Endothelial cell of umbilical vein (primary cell): ENCODE data around the gene CMC2. TPM values are rescaled to one million over a fixed set of nuclear protein-coding genes. Genes with fewer than 3 reads are reported as not detected.

Source experiments
- BruUV-seq: library from RNA; stranded (reverse); fragments of 400-500 nt; replicated peaks from 2 replicates; lab custom pipeline; 2021; lab: Mats Ljungman, UMichigan
- CTCF ChIA-PET: fragments of 300-600, 350-600 bp; sonication (Branson Sonifier 250); formaldehyde crosslinking; loops from one replicate; lab custom pipeline; 2021; ENCODE audit warnings: antibody characterized with exemption, inconsistent platforms; lab: Charles Lee
- POLR2A ChIA-PET: fragments of 300-600, 350-600 bp; sonication (Branson Sonifier 250); formaldehyde crosslinking; loops from one replicate; lab custom pipeline; 2021; ENCODE audit warnings: antibody characterized with exemption, inconsistent platforms; lab: Charles Lee
- DNase-seq: peaks from one replicate; pipeline ENCODE4 v3.0.0-alpha.2; 2011; ENCODE audit warnings: low read depth, low spot score
- FAIRE-seq: peaks from 2 replicates; lab custom pipeline; 2011; peaks lifted over from hg19 to GRCh38; lab: Jason Lieb, UNC
- H2AFZ ChIP-seq: 2 replicates; pipeline ENCODE4 v1.6.0; 2012; ENCODE audit warnings: low read depth, low read length, control low read depth, inconsistent platforms
- H3K27ac ChIP-seq: 2 replicates; pipeline ENCODE4 v1.5.1; 2011; ENCODE audit warnings: low read depth, mild to moderate bottlenecking, control low read depth, low read length, moderate library complexity; ENCODE audit not compliant: insufficient read depth
- H3K27me3 ChIP-seq, 2 experiments: 2 replicates each; pipeline versions ENCODE4 v1.6.0 to v1.6.1; 2011; ENCODE audit warnings: low read length in 2 of 2, mixed read lengths in 1 of 2; ENCODE audit not compliant: control insufficient read depth in 2 of 2, insufficient read depth in 2 of 2
- H3K36me3 ChIP-seq, 2 experiments: 2 replicates in 1 of 2; 3 replicates in 1 of 2; pipeline ENCODE4 v1.5.1; 2011; ENCODE audit warnings: low read length in 2 of 2, mild to moderate bottlenecking in 1 of 2, moderate library complexity in 1 of 2; ENCODE audit not compliant: control insufficient read depth in 2 of 2, insufficient read depth in 2 of 2; ENCODE audit errors: extremely low read depth in 1 of 2
- H3K4me1 ChIP-seq: 3 replicates; pipeline ENCODE4 v1.5.1; 2011; ENCODE audit warnings: mild to moderate bottlenecking, low read length; ENCODE audit not compliant: control insufficient read depth, insufficient read depth; ENCODE audit errors: extremely low read depth
- H3K4me2 ChIP-seq: 2 replicates; pipeline ENCODE4 v1.6.1; 2011; ENCODE audit warnings: low read length, control low read depth, mixed read lengths; ENCODE audit not compliant: insufficient read depth
- H3K4me3 ChIP-seq, 3 experiments: fragments of 200-600 bp in 1 of 3; sonication (generic), shearing (Covaris generic) in 1 of 3; replicated peaks in 1 of 3; 2 replicates each; pipeline ENCODE4 v1.5.1; 2011 to 2016; ENCODE audit warnings: control low read depth in 3 of 3, low read length in 3 of 3, mild to moderate bottlenecking in 2 of 3, inconsistent platforms in 1 of 3, low read depth in 1 of 3, moderate library complexity in 1 of 3; ENCODE audit not compliant: insufficient read depth in 1 of 3
- H3K79me2 ChIP-seq: 2 replicates; pipeline ENCODE4 v1.6.0; 2012; ENCODE audit warnings: low read length, inconsistent platforms; ENCODE audit not compliant: control insufficient read depth, insufficient read depth
- H3K9ac ChIP-seq: replicated peaks from 2 replicates; pipeline ENCODE3; 2011; ENCODE audit warnings: low read length, control low read depth; ENCODE audit not compliant: insufficient read depth; ENCODE audit errors: extremely low read depth
- H3K9me1 ChIP-seq: replicated peaks from 3 replicates; pipeline ENCODE4 v1.6.0; 2011; ENCODE audit warnings: mild to moderate bottlenecking, low read length; ENCODE audit not compliant: control insufficient read depth, insufficient read depth; ENCODE audit errors: extremely low read depth
- H3K9me3 ChIP-seq: replicated peaks from 2 replicates; pipeline ENCODE4 v1.5.1; 2012; ENCODE audit warnings: low read length, inconsistent platforms; ENCODE audit not compliant: control insufficient read depth, insufficient read depth
- H4K20me1 ChIP-seq: replicated peaks from 2 replicates; pipeline ENCODE3; 2011; ENCODE audit warnings: mild to moderate bottlenecking, low read length; ENCODE audit not compliant: control insufficient read depth, insufficient read depth; ENCODE audit errors: extremely low read depth
- EZH2 ChIP-seq: IDR thresholded peaks from 2 replicates; pipeline ENCODE4 v1.6.1; 2012; ENCODE audit warnings: borderline replicate concordance, low read depth, mild to moderate bottlenecking, moderate library complexity, low read length, inconsistent platforms; ENCODE audit not compliant: severe bottlenecking
- FOS ChIP-seq: IDR thresholded peaks from 2 replicates; pipeline ENCODE4 v1.6.1; 2011; ENCODE audit warnings: mild to moderate bottlenecking, low read length, moderate library complexity, borderline replicate concordance; ENCODE audit not compliant: insufficient read depth
- GATA2 ChIP-seq: IDR thresholded peaks from 2 replicates; pipeline ENCODE4 v1.7.0; 2011; ENCODE audit warnings: low read depth, mild to moderate bottlenecking, moderate library complexity, mixed read lengths, low read length; ENCODE audit not compliant: insufficient read length, insufficient read depth
- JUN ChIP-seq: IDR thresholded peaks from 2 replicates; pipeline ENCODE4 v1.6.1; 2011; ENCODE audit warnings: borderline replicate concordance, low read depth; ENCODE audit not compliant: insufficient read length, insufficient read depth
- MYC ChIP-seq: IDR thresholded peaks from one replicate; pipeline ENCODE4 v1.6.1; 2011; ENCODE audit warnings: mild to moderate bottlenecking, low read depth, low read length
- POLR2A ChIP-seq: IDR thresholded peaks from 2 replicates; pipeline ENCODE4 v1.6.1; 2012; ENCODE audit warnings: low read depth, mild to moderate bottlenecking, control low read depth, low read length
- POLR2AphosphoS5 ChIP-seq: IDR thresholded peaks from 2 replicates; pipeline ENCODE4 v1.6.1; 2012; ENCODE audit warnings: low read depth, mild to moderate bottlenecking, control low read depth, low read length, moderate library complexity; ENCODE audit not compliant: insufficient read depth
- dilution Hi-C: fragments of 300-500 bp; cut with MboI; formaldehyde crosslinking; loops from one replicate; pipeline ENCODE4 v1.15.0; 2019; ENCODE audit warnings: low sequenced_read_pairs; ENCODE audit not compliant: extremely low pct_ligation_motif_present
- intact Hi-C: fragments of 100-400 bp; cut with micrococcal nuclease; formaldehyde crosslinking; loops from one replicate; pipeline ENCODE4 v1.10.0; 2022
- polyA plus RNA-seq, 4 experiments: library from polyadenylated mRNA; depleted of rRNA in 3 of 4; stranded (reverse) in 3 of 4; unstranded in 1 of 4; fragments of >200 nt; gene quantifications; 2 replicates each; pipeline versions ENCODE4 v1.2.1 to v1.2.3, GENCODE V29; 2011 to 2012; ENCODE audit warnings: missing spikeins in 1 of 4
- total RNA-seq: library from RNA; stranded (reverse); gene quantifications from 2 replicates; pipeline ENCODE4 v1.2.3, GENCODE V29; 2021
- TF ChIP-seq, protein P1 (sequence below), 2 donors: IDR thresholded peaks; 1 replicate in 1 of 2; 2 replicates in 1 of 2; pipeline ENCODE4 v1.5.1; 2011; ENCODE audit warnings: low read length in 2 of 2, mild to moderate bottlenecking in 2 of 2, moderate library complexity in 2 of 2, control low read depth in 1 of 2, inconsistent platforms in 1 of 2, low read depth in 1 of 2; ENCODE audit not compliant: insufficient read depth in 1 of 2; ENCODE audit errors: extremely low read depth in 1 of 2
- TF ChIP-seq, protein P2 (sequence below): IDR thresholded peaks from 2 replicates; pipeline ENCODE4 v1.6.1; 2011; ENCODE audit not compliant: insufficient read depth, insufficient read length

CMC2 gene
- total and polyA plus RNA-seq, 2 donors (not counting 3 experiments of a cell fraction or from before 2014, with no cell fraction given), result 97.8 to 216 TPM

DNA sequence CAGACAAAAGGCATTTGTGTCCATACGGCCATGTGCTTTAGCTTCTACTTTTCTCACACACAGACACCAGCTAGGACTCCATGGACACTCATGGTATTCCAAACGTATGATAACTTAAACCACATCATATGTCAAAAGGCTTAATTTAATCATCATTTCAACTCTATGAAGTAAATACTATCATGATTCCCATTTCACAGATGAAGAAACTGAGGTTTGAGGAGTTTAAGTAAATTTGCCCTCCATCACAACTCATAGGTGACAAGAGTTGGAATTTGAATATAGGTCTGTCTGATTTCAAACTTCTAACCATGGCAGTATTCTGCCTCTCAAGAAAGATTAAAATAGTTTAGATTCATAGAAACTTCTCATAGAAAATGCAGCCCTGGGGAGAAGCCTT, 43.8 kb downstream of the CMC2 start:
- Histone ChIP-seq H3K4me1 (no peaks in the 10 kb centered on the region), H3K27me3 (no peaks in the 10 kb centered on the region), H3K27ac (no peak overlapping the region), H3K4me2 (no peak overlapping the region), H4K20me1 (no peaks in the 10 kb centered on the region), H2AFZ (no peak overlapping the region), H3K4me3 (no peak overlapping the region), H3K9me1 (no peaks in the 10 kb centered on the region), H3K79me2 (no peaks in the 10 kb centered on the region), H3K36me3 (no peaks in the 10 kb centered on the region), H3K9ac (no peak overlapping the region), H3K9me3 (no peaks in the 10 kb centered on the region)
- intact Hi-C loops, result no loop called here
- ChIA-PET CTCF (interaction anchor here (1.3 kb wide), 1 partner anchor 12 kb away, joined by 4 read pairs; no protein-coding TSS in a partner anchor), POLR2A (no interaction called here)
- DNase-seq (no peak), FAIRE-seq (no peak)
- BruUV-seq, result no TSS peak
- no peak for TF ChIP-seq POLR2A
- no peak for TF ChIP-seq MYC
- TF ChIP-seq GATA2, result no peak
- no peak for TF ChIP-seq POLR2AphosphoS5
- no peak for TF ChIP-seq JUN
- TF ChIP-seq, protein P1, sequence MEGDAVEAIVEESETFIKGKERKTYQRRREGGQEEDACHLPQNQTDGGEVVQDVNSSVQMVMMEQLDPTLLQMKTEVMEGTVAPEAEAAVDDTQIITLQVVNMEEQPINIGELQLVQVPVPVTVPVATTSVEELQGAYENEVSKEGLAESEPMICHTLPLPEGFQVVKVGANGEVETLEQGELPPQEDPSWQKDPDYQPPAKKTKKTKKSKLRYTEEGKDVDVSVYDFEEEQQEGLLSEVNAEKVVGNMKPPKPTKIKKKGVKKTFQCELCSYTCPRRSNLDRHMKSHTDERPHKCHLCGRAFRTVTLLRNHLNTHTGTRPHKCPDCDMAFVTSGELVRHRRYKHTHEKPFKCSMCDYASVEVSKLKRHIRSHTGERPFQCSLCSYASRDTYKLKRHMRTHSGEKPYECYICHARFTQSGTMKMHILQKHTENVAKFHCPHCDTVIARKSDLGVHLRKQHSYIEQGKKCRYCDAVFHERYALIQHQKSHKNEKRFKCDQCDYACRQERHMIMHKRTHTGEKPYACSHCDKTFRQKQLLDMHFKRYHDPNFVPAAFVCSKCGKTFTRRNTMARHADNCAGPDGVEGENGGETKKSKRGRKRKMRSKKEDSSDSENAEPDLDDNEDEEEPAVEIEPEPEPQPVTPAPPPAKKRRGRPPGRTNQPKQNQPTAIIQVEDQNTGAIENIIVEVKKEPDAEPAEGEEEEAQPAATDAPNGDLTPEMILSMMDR (IDR thresholded peaks at IDR 0.05; ENCODE audit: extremely low read depth in 1 of 2, insufficient read depth in 1 of 2, low read depth in 1 of 2, low read length in 2 of 2), result no peak
- no peak for TF ChIP-seq FOS
- TF ChIP-seq, protein P2, sequence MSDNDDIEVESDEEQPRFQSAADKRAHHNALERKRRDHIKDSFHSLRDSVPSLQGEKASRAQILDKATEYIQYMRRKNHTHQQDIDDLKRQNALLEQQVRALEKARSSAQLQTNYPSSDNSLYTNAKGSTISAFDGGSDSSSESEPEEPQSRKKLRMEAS, result no peak
- TF ChIP-seq EZH2, result no peak
- dilution Hi-C loops, result no loop called here
